H9 (cell line): Measurements from ENCODE around the gene RAB6B. TPM values are rescaled to one million over a fixed set of nuclear protein-coding genes. Genes with fewer than 3 reads are reported as not detected.
A peak's percentile ranks its signal among the peaks of the same experiment; 100 is the strongest.

Experiments used
- DNase-seq: peaks from one replicate; pipeline ENCODE4 v3.0.0-alpha.2; 2017
- H2AFZ ChIP-seq: one replicate; pipeline ENCODE4 v1.6.1; 2013; ENCODE audit warnings: mild to moderate bottlenecking, low read length, control low read depth, moderate library complexity
- H2AK5ac ChIP-seq: 2 replicates; pipeline ENCODE4 v1.6.1; 2013; ENCODE audit warnings: low read length, control low read depth, mixed read lengths; ENCODE audit not compliant: insufficient read length
- H2BK120ac ChIP-seq: one replicate; pipeline ENCODE4 v1.6.1; 2013; ENCODE audit warnings: low read depth, mild to moderate bottlenecking, low read length, control low read depth, inconsistent platforms; ENCODE audit not compliant: poor library complexity, severe bottlenecking
- H2BK12ac ChIP-seq: 2 replicates; pipeline ENCODE4 v1.6.1; 2013; ENCODE audit warnings: low read length, control low read depth, mixed read lengths, low read depth; ENCODE audit not compliant: insufficient read length
- H2BK15ac ChIP-seq: 2 replicates; pipeline ENCODE4 v1.6.1; 2013; ENCODE audit warnings: low read depth, low read length, control low read depth
- H2BK20ac ChIP-seq: one replicate; pipeline ENCODE4 v1.6.1; 2013; ENCODE audit warnings: low read depth, mild to moderate bottlenecking, low read length, control low read depth, inconsistent platforms; ENCODE audit not compliant: poor library complexity, severe bottlenecking
- H2BK5ac ChIP-seq: 2 replicates; pipeline ENCODE4 v1.6.1; 2013; ENCODE audit warnings: low read length, control low read depth, mixed read lengths; ENCODE audit not compliant: insufficient read length
- H3K14ac ChIP-seq: 2 replicates; pipeline ENCODE4 v1.6.1; 2013; ENCODE audit warnings: low read length, control low read depth; ENCODE audit not compliant: insufficient read depth
- H3K18ac ChIP-seq: 2 replicates; pipeline ENCODE4 v1.6.1; 2013; ENCODE audit warnings: low read depth, mild to moderate bottlenecking, mixed read lengths, low read length, control low read depth; ENCODE audit not compliant: insufficient read length
- H3K23ac ChIP-seq: 2 replicates; pipeline ENCODE4 v1.6.1; 2013; ENCODE audit warnings: low read length, control low read depth, mixed read lengths, low read depth; ENCODE audit not compliant: insufficient read length
- H3K23me2 ChIP-seq: 2 replicates; pipeline ENCODE4 v1.6.1; 2013; ENCODE audit warnings: low read depth, mild to moderate bottlenecking, mixed read lengths, low read length, control low read depth; ENCODE audit not compliant: insufficient read length, poor library complexity, severe bottlenecking
- H3K27ac ChIP-seq: 2 replicates; pipeline ENCODE4 v1.5.1; 2013; ENCODE audit warnings: low read length, control low read depth, mixed read lengths, low read depth; ENCODE audit not compliant: insufficient read length
- H3K27me3 ChIP-seq: 2 replicates; pipeline ENCODE4 v1.6.1; 2013; ENCODE audit warnings: low read length, control low read depth, inconsistent platforms; ENCODE audit not compliant: insufficient read depth
- H3K4ac ChIP-seq: 2 replicates; pipeline ENCODE4 v1.6.1; 2013; ENCODE audit warnings: low read depth, mild to moderate bottlenecking, control low read depth, inconsistent platforms, low read length, moderate library complexity
- H3K4me1 ChIP-seq: 2 replicates; pipeline ENCODE4 v1.6.1; 2013; ENCODE audit warnings: low read length, control low read depth, inconsistent platforms; ENCODE audit not compliant: insufficient read depth
- H3K4me2 ChIP-seq: 2 replicates; pipeline ENCODE4 v1.6.1; 2013; ENCODE audit warnings: low read length, control low read depth, mixed read lengths; ENCODE audit not compliant: insufficient read length, insufficient read depth
- H3K56ac ChIP-seq: 2 replicates; pipeline ENCODE4 v1.6.1; 2013; ENCODE audit warnings: low read depth, mild to moderate bottlenecking, mixed read lengths, low read length, control low read depth; ENCODE audit not compliant: insufficient read length
- H3K79me1 ChIP-seq: 2 replicates; pipeline ENCODE4 v1.6.1; 2013; ENCODE audit warnings: low read depth, mild to moderate bottlenecking, moderate library complexity, low read length, control low read depth, inconsistent platforms; ENCODE audit not compliant: insufficient read depth, poor library complexity, severe bottlenecking
- H3K79me2 ChIP-seq: 2 replicates; pipeline ENCODE4 v1.6.1; 2013; ENCODE audit warnings: low read length, control low read depth, inconsistent platforms; ENCODE audit not compliant: insufficient read depth
- H3K9ac ChIP-seq: 2 replicates; pipeline ENCODE4 v1.6.1; 2013; ENCODE audit warnings: low read length, control low read depth, mixed read lengths; ENCODE audit not compliant: insufficient read length; ENCODE audit errors: extremely low read depth
- H3K9me3 ChIP-seq: one replicate; pipeline ENCODE4 v1.6.1; 2013; ENCODE audit warnings: low read depth, low read length, inconsistent platforms; ENCODE audit not compliant: control insufficient read depth
- H3T11ph ChIP-seq: one replicate; pipeline ENCODE4 v1.6.1; 2013; ENCODE audit warnings: mild to moderate bottlenecking, low read length, control low read depth, inconsistent platforms
- H4K20me1 ChIP-seq: one replicate; pipeline ENCODE4 v1.6.1; 2013; ENCODE audit not compliant: control insufficient read depth, insufficient read length, insufficient read depth
- H4K5ac ChIP-seq: 2 replicates; pipeline ENCODE4 v1.6.1; 2013; ENCODE audit warnings: low read depth, mild to moderate bottlenecking, mixed read lengths, low read length, control low read depth; ENCODE audit not compliant: insufficient read length
- H4K8ac ChIP-seq: replicated peaks from 2 replicates; pipeline ENCODE4 v1.6.1; 2013; ENCODE audit warnings: low read length, control low read depth, mixed read lengths, low read depth; ENCODE audit not compliant: insufficient read length
- H4K91ac ChIP-seq: 2 replicates; pipeline ENCODE4 v1.6.1; 2013; ENCODE audit warnings: low read depth, mild to moderate bottlenecking, moderate library complexity, mixed read lengths, low read length, control low read depth; ENCODE audit not compliant: insufficient read length
- H3K27ac Mint-ChIP-seq, 3 experiments: 2 replicates in 2 of 3; 3 replicates in 1 of 3; pipeline ENCODE4 v1.8.0; 2020 to 2021; ENCODE audit warnings: mixed read lengths in 3 of 3, mild to moderate bottlenecking in 1 of 3, moderate library complexity in 1 of 3
- H3K27me3 Mint-ChIP-seq: 2 replicates; pipeline ENCODE4 v1.8.0; 2021; ENCODE audit warnings: low read depth, mild to moderate bottlenecking, moderate library complexity, mixed read lengths
- H3K36me3 Mint-ChIP-seq, 3 experiments: 2 replicates in 2 of 3; 3 replicates in 1 of 3; pipeline ENCODE4 v1.8.0; 2020 to 2021; ENCODE audit warnings: low read depth in 3 of 3, mixed read lengths in 3 of 3; ENCODE audit not compliant: insufficient read depth in 1 of 3
- H3K4me1 Mint-ChIP-seq, 2 experiments: 2 replicates each; pipeline ENCODE4 v1.8.0; 2020; ENCODE audit warnings: mixed read lengths in 2 of 2
- H3K4me3 Mint-ChIP-seq, 2 experiments: 2 replicates in 1 of 2; 3 replicates in 1 of 2; pipeline ENCODE4 v1.8.0; 2020 to 2021; ENCODE audit warnings: mild to moderate bottlenecking in 2 of 2, mixed read lengths in 2 of 2, moderate library complexity in 1 of 2
- H3K9me3 Mint-ChIP-seq, 2 experiments: 2 replicates in 1 of 2; 3 replicates in 1 of 2; pipeline ENCODE4 v1.8.0; 2020; ENCODE audit warnings: mild to moderate bottlenecking in 2 of 2, mixed read lengths in 2 of 2, moderate library complexity in 1 of 2
- WGBS: extraction: QIAGEN DNeasy Blood & Tissue Kit; methylation state at CpG from one replicate; pipeline ENCODE4 v1.1.7; 2013; ENCODE audit warnings: missing lambda C conversion rate, low lambda C conversion rate, mixed read lengths; ENCODE audit not compliant: insufficient read length; ENCODE audit errors: extremely low coverage; 5-methylcytosine and 5-hydroxymethylcytosine counted together
- total RNA-seq: library from RNA; stranded (reverse); gene quantifications from 2 replicates; pipeline ENCODE4 v1.2.1, GENCODE V29; 2021
- TF ChIP-seq, protein P1 (sequence below): fragments of 200-600 bp; sonication (generic); conservative IDR thresholded peaks from 3 replicates; pipeline ENCODE4 v1.8.0; 2021; ENCODE audit warnings: antibody characterized with exemption, mild to moderate bottlenecking

RAB6B gene
- total RNA-seq, 1 experiment from 2014 or later, result 12.3 TPM

DNA sequence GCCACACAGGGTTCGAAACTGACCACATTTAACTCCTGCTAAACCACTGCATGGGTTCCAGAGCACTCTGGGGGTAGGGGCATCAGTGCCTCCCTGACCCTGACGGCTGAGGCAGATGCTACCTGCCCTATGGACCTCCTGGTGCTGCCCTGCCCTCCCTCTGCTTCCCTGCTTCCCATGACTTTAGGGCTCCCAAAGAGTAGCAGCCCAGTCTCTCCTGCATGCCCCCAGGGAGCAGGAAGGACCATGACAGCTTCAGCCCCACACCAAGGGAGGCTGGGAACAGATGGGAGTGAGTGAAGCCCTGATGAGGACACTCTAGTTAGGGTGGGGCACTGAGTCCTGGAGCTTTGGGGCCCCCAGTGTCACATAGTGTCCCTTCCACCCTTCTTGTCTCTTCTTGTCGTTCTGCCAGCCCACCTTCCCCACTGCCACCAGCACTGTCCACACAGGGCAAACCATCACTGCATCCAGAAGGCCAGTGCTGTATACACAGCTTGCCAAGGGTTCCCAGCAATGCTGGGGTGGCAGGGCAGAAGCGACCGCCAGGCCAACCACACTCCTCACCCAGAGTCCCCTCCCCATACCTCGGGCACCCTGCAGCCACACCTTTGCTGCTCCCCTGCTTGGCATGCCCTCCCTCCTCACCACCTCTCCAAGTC is 59.1 kb downstream of the RAB6B start:
- Histone ChIP-seq H2AK5ac (no peak overlapping the region), H4K20me1 (no peaks in the 10 kb centered on the region), H2AFZ (no peak overlapping the region), H3K23me2 (no peaks in the 10 kb centered on the region), H3K9ac (no peak overlapping the region), H2BK5ac (no peak overlapping the region), H3K4me1 (no peaks in the 10 kb centered on the region), H3K79me1 (no peaks in the 10 kb centered on the region), H3K56ac (no peak overlapping the region), H2BK20ac (no peak overlapping the region), H4K91ac (no peak overlapping the region), H3K14ac (no peak overlapping the region), H4K5ac (no peak overlapping the region), H3T11ph (no peak overlapping the region), H3K18ac (no peak overlapping the region), H2BK120ac (no peak overlapping the region), H2BK12ac (no peak overlapping the region), H3K4me2 (no peak overlapping the region), H3K4ac (no peak overlapping the region), H3K9me3 (no peaks in the 10 kb centered on the region), H3K27ac (no peak overlapping the region), H3K27me3 (no peaks in the 10 kb centered on the region), H3K23ac (no peak overlapping the region), H3K79me2 (no peaks in the 10 kb centered on the region), H2BK15ac (no peak overlapping the region), H4K8ac (no peak overlapping the region)
- WGBS, result no CpG with 5 or more reads among the region's 6 CpGs
- peaks cover 0 to 3% (median 1%) of the 10 kb centered on the region in 3 experiments; a peak in 1 of 7 replicates for H3K36me3 Mint-ChIP-seq
- no peak overlapping the region for H3K4me3 Mint-ChIP-seq
- 0 out of 7 replicates have a peak overlapping the region, but pooled peaks of 1 of the 3 experiments have one; percentile 20 for H3K27ac Mint-ChIP-seq
- no peaks in the 10 kb centered on the region for H3K9me3 Mint-ChIP-seq
- DNase-seq, result peak; percentile 17
- TF ChIP-seq, protein P1, sequence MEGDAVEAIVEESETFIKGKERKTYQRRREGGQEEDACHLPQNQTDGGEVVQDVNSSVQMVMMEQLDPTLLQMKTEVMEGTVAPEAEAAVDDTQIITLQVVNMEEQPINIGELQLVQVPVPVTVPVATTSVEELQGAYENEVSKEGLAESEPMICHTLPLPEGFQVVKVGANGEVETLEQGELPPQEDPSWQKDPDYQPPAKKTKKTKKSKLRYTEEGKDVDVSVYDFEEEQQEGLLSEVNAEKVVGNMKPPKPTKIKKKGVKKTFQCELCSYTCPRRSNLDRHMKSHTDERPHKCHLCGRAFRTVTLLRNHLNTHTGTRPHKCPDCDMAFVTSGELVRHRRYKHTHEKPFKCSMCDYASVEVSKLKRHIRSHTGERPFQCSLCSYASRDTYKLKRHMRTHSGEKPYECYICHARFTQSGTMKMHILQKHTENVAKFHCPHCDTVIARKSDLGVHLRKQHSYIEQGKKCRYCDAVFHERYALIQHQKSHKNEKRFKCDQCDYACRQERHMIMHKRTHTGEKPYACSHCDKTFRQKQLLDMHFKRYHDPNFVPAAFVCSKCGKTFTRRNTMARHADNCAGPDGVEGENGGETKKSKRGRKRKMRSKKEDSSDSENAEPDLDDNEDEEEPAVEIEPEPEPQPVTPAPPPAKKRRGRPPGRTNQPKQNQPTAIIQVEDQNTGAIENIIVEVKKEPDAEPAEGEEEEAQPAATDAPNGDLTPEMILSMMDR, result no peak
- no peaks in the 10 kb centered on the region for H3K4me1 Mint-ChIP-seq
- no peaks in the 10 kb centered on the region for H3K27me3 Mint-ChIP-seq
